Large intestine (tissue), 3 donors: ENCODE data around the gene EIF2B2. TPM values are rescaled to one million over a fixed set of nuclear protein-coding genes. Genes with fewer than 3 reads are reported as not detected.

Source experiments
- DNase-seq, 2 donors: peaks; one replicate each; pipeline versions ENCODE4 v3.0.0 to v3.0.0-alpha.2; 2013
- H3K27ac ChIP-seq: one replicate; pipeline ENCODE4 v1.5.1; 2013; ENCODE audit warnings: low read length
- H3K27me3 ChIP-seq: 2 replicates; pipeline ENCODE4 v1.6.1; 2013; ENCODE audit warnings: low read length; ENCODE audit not compliant: control insufficient read depth, insufficient read depth
- H3K36me3 ChIP-seq: 2 replicates; pipeline ENCODE4 v1.6.1; 2013; ENCODE audit warnings: low read length; ENCODE audit not compliant: control insufficient read depth, insufficient read depth
- H3K4me1 ChIP-seq: one replicate; pipeline ENCODE4 v1.6.1; 2013; ENCODE audit warnings: low read length; ENCODE audit not compliant: control insufficient read depth, insufficient read depth
- H3K4me3 ChIP-seq: one replicate; pipeline ENCODE4 v1.5.1; 2013; ENCODE audit warnings: low read length
- H3K9me3 ChIP-seq: one replicate; pipeline ENCODE4 v1.6.1; 2013; ENCODE audit warnings: mild to moderate bottlenecking, low read depth, low read length, moderate library complexity; ENCODE audit not compliant: control insufficient read depth
- WGBS: methylation state at CpG from one replicate; pipeline ENCODE4 v1.1.5; 2013; ENCODE audit warnings: low lambda C conversion rate; ENCODE audit not compliant: insufficient coverage; 5-methylcytosine and 5-hydroxymethylcytosine counted together
- polyA plus RNA-seq: library from polyadenylated mRNA; unstranded; fragments of 120-200 nt; gene quantifications from one replicate; pipeline ENCODE4 v1.2.1, GENCODE V29; 2013

The EIF2B2 gene
- polyA plus RNA-seq, 1 donor: 39.8 TPM

GRCh38 chr14:75015496-75015895 lies 12.8 kb downstream of the EIF2B2 start:
- H3K36me3 ChIP-seq: peaks cover 60% of the 10 kb centered on the region
- peaks cover 11% of the 10 kb centered on the region for H3K4me1 ChIP-seq
- H3K9me3 ChIP-seq: no peaks in the 10 kb centered on the region
- H3K4me3 ChIP-seq: no peak overlapping the region
- no peak overlapping the region for H3K27ac ChIP-seq
- no CpG with 5 or more reads among the region's 5 CpGs for WGBS
- no peak for DNase-seq
- no peaks in the 10 kb centered on the region for H3K27me3 ChIP-seq

- H3K4me3 ChIP-seq: no peak overlapping the region
- peaks cover 51% of the 10 kb centered on the region for H3K36me3 ChIP-seq
- H3K27me3 ChIP-seq: no peaks in the 10 kb centered on the region
- H3K9me3 ChIP-seq: no peaks in the 10 kb centered on the region
- H3K4me1 ChIP-seq: peaks cover 11% of the 10 kb centered on the region
- no peak for DNase-seq
- no peak overlapping the region for H3K27ac ChIP-seq
- no CpG with 5 or more reads among the region's 3 CpGs for WGBS
These were observed 14.1 kb downstream of the EIF2B2 start for GRCh38 chr14:75016815-75017214.

- Histone ChIP-seq H3K27ac (peak overlapping the region; percentile 72), H3K27me3 (no peaks in the 10 kb centered on the region), H3K9me3 (no peaks in the 10 kb centered on the region), H3K36me3 (peaks cover 52% of the 10 kb centered on the region), H3K4me1 (peaks cover 11% of the 10 kb centered on the region), H3K4me3 (no peak overlapping the region)
- DNase-seq: peak; percentile 83 to 91
- no CpG with 5 or more reads among the region's 3 CpGs for WGBS
These were observed 16.0 kb downstream of the EIF2B2 start for GRCh38 chr14:75018694-75019093.

- Histone ChIP-seq H3K36me3 (peaks cover 34% of the 10 kb centered on the region), H3K27ac (no peak overlapping the region)
- WGBS: 85% methylated on average over 4 of the region's 8 CpGs
These were observed 19.9 kb downstream of the EIF2B2 start for GRCh38 chr14:75022655-75023054.

GRCh38 chr14:75023108-75023507 lies 20.4 kb downstream of the EIF2B2 start:
- no peak for DNase-seq
- Histone ChIP-seq H3K4me1 (peaks cover 12% of the 10 kb centered on the region), H3K36me3 (peaks cover 33% of the 10 kb centered on the region), H3K4me3 (no peak overlapping the region), H3K27ac (no peak overlapping the region), H3K9me3 (no peaks in the 10 kb centered on the region), H3K27me3 (no peaks in the 10 kb centered on the region)
- WGBS: no CpG with 5 or more reads among the region's 1 CpG

More at GRCh38 chr14:75022655-75023054, 19.9 kb downstream of the EIF2B2 start:
- Histone ChIP-seq H3K27me3 (no peaks in the 10 kb centered on the region), H3K4me1 (peaks cover 14% of the 10 kb centered on the region), H3K4me3 (no peak overlapping the region), H3K9me3 (no peaks in the 10 kb centered on the region)
- no peak for DNase-seq

GRCh38 chr14:75025082-75025481 lies 22.4 kb downstream of the EIF2B2 start:
- peaks cover 34% of the 10 kb centered on the region for H3K36me3 ChIP-seq
- no peak overlapping the region for H3K4me3 ChIP-seq
- peak; percentile 39 for DNase-seq
- WGBS: 62% methylated on average over 2 of the region's 4 CpGs
- H3K27ac ChIP-seq: peak overlapping the region; percentile 71
- no peaks in the 10 kb centered on the region for H3K27me3 ChIP-seq
- no peaks in the 10 kb centered on the region for H3K9me3 ChIP-seq
- H3K4me1 ChIP-seq: peaks cover 3% of the 10 kb centered on the region

GRCh38 chr14:75025876-75026275 lies 23.2 kb downstream of the EIF2B2 start:
- WGBS: 100% methylated on average over 1 of the region's 2 CpGs
- no peaks in the 10 kb centered on the region for H3K27me3 ChIP-seq
- peaks cover 28% of the 10 kb centered on the region for H3K36me3 ChIP-seq
- H3K4me1 ChIP-seq: peaks cover 5% of the 10 kb centered on the region
- peak overlapping the region; percentile 71 for H3K27ac ChIP-seq
- H3K9me3 ChIP-seq: no peaks in the 10 kb centered on the region
- H3K4me3 ChIP-seq: no peak overlapping the region
- DNase-seq: no peak

GRCh38 chr14:75030147-75030546 lies 27.4 kb downstream of the EIF2B2 start:
- Histone ChIP-seq H3K9me3 (no peaks in the 10 kb centered on the region), H3K27ac (peak overlapping the region; percentile 31), H3K27me3 (no peaks in the 10 kb centered on the region), H3K4me3 (no peak overlapping the region), H3K36me3 (peaks cover 31% of the 10 kb centered on the region), H3K4me1 (peaks cover 3% of the 10 kb centered on the region)
- no CpG with 5 or more reads among the region's 1 CpG for WGBS
- DNase-seq: no peak

- H3K9me3 ChIP-seq: no peaks in the 10 kb centered on the region
- no peak overlapping the region for H3K4me3 ChIP-seq
- peaks cover 3% of the 10 kb centered on the region for H3K4me1 ChIP-seq
- DNase-seq: no peak
- H3K36me3 ChIP-seq: peaks cover 40% of the 10 kb centered on the region
- H3K27ac ChIP-seq: no peak overlapping the region
- WGBS: no CpG with 5 or more reads among the region's 2 CpGs
- H3K27me3 ChIP-seq: no peaks in the 10 kb centered on the region
These were observed 30.2 kb downstream of the EIF2B2 start for GRCh38 chr14:75032939-75033338.

- WGBS: 60% methylated on average over 1 of the region's 1 CpG
- no peak for DNase-seq
- no peak overlapping the region for H3K4me3 ChIP-seq
- H3K9me3 ChIP-seq: no peaks in the 10 kb centered on the region
- H3K27me3 ChIP-seq: no peaks in the 10 kb centered on the region
- H3K36me3 ChIP-seq: peaks cover 24% of the 10 kb centered on the region
- peaks cover 5% of the 10 kb centered on the region for H3K4me1 ChIP-seq
- no peak overlapping the region for H3K27ac ChIP-seq
These were observed 37.8 kb downstream of the EIF2B2 start for GRCh38 chr14:75040507-75040906.

GRCh38 chr14:75040959-75041358 lies 38.2 kb downstream of the EIF2B2 start:
- Histone ChIP-seq H3K27ac (no peak overlapping the region), H3K4me3 (no peak overlapping the region), H3K4me1 (peaks cover 5% of the 10 kb centered on the region), H3K36me3 (peaks cover 20% of the 10 kb centered on the region), H3K9me3 (no peaks in the 10 kb centered on the region), H3K27me3 (no peaks in the 10 kb centered on the region)
- no peak for DNase-seq
- no CpG with 5 or more reads among the region's 2 CpGs for WGBS
